ENCODE data around the gene TBATA.

Gene TBATA

DNA sequence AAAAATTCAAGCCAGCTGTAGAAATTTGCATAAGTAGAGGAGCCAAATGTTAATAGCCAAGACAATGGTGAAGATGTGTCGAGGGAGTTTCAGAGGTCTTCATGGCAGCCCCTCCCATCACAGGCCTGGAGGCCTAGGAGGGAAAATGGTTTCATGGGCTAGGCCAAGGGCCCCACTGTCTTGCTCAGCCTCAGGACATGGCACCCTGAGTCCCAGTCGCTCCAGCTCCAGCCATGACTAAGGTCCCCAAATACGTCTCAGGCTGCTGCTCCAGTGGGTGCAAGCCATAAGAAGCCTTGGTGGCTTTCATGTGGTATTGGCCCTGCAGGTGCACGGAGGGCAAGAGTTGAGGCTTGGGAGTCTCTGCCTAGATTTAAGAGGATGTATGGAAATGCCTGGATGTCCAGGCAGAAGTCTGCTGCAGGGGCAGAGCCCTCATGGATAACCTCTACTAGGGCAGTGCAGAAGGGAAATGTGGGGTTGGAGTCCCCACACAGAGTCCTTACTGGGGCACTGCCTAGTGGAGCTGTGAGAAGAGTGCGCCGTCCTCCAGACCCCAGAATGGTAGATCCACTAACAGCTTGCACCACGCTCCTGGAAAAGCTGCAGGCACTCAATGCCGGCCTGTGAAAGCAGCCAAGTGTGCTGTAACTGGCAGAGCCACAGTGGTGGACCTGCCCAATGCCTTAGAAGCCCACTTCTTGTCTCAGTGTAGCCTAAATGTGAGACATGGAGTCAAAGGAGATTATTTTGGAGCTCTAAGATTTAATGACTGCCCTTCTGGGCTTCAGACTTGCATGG is 19.2 kb downstream of the TBATA start:
- no peak overlapping the region for H3K4me3 ChIP-seq
- no peak overlapping the region for H3K27ac ChIP-seq

GRCh38 chr10:70763567-70763966 is 21.6 kb downstream of the TBATA start:
- no peak overlapping the region for H3K4me3 ChIP-seq
- no peak overlapping the region for H3K27ac ChIP-seq

DNA sequence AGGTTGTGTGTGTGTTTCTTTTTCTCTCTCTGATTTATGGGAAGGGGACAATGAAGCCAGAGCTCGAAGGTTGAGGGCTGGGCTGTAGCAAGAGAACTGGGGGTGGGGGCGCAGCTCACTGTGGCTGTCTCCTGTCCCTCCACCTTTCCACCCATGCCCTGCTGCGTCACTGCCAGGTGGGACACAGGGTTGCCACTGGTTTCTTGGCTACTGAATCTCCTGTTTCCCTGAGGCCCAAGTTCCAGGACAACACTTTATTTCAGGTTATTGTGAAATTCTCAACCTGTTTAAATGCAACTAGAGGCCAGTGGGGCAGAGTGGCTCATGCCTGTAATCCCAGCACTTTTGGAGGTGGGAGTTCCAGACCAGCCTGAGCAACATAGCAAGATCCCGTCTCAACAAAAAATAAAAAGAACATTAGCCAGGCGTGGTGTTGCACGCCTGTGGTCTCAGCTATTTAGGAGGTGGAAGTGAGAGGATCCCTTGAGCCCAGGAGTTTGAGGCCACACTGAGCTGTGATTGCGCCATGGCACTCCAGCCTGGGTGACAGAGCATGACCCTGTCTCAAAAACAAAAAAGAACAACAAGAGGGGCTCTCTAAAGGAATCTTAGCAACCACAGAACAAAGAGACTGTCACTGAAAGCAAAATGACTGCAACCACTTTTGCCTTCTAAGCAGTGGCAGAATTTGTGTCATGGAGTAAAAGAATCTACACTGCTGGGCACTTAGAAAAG is 22.6 kb downstream of the TBATA start:
- H3K27ac ChIP-seq = no peak overlapping the region
- no peak overlapping the region for H3K4me3 ChIP-seq

DNA sequence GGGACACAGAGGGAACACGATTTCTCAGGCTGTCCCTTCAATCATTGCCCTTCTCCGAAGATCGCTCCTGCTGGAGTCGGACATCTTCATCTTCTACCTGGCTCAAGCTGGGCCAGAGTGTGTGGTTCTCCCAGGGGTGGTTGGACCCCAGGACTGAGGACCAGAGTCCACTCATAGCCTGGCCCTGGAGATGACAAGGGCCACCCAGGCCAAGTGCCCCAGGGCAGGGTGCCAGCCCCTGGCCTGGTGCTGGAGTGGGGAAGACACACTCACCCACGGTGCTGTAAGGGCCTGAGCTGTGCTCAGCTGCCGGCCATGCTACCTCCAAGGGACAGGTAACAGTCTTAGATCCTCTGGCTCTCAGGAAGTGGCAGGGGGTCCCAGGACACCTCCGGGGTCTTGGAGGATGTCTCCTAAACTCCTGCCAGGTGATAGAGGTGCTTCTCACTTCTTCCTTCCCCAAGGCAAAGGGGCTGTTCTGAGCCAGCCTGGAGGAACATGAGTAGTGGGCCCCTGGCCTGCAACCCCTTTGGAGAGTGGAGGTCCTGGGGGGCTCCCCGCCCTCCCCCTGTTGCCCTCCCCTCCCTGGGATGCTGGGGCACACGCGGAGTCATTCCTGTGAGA is 23.3 kb downstream of the TBATA start:
- no peak overlapping the region for H3K27ac ChIP-seq
- H3K4me3 ChIP-seq = no peak overlapping the region

DNA sequence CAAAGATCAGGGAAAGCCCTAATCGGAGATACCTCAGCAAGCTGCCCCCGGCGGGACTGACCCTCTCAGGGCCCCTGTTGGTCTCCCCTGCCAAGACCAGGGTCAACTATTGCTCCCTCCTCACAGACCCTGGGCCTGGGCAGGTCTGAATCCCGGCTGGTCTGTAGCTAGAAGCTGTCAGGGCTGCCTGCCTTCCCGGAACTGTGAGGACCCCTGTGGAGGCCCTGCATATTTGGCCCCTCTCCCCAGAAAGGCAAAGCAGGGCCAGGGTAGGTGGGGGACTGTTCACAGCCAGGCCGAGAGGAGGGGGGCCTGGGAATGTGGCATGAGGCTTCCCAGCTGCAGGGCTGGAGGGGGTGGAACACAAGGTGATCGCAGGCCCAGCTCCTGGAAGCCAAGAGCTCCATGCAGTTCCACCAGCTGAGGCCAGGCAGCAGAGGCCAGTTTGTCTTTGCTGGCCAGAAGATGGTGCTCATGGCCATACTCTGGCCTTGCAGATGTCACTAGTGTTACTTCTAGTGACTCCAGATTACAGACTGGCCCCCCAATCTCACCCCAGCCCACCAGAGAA is 24.1 kb downstream of the TBATA start:
- Histone ChIP-seq H3K4me3 (no peak overlapping the region), H3K27ac (no peak overlapping the region)

GRCh38 chr10:70760271-70760787 is 24.8 kb downstream of the TBATA start:
- no peak overlapping the region for H3K4me3 ChIP-seq
- H3K27ac ChIP-seq = no peak overlapping the region

GRCh38 chr10:70759781-70760180 is 25.4 kb downstream of the TBATA start:
- H3K4me3 ChIP-seq = no peak overlapping the region

GRCh38 chr10:70758757-70759514 is 26.2 kb downstream of the TBATA start:
- H3K4me3 ChIP-seq = no peak overlapping the region
- no peak overlapping the region for H3K27ac ChIP-seq

More at GRCh38 chr10:70759781-70760180, 25.4 kb downstream of the TBATA start:
- no peak overlapping the region for H3K27ac ChIP-seq

- no peak overlapping the region for H3K27ac ChIP-seq
Measured at GRCh38 chr10:70757856-70758255, 27.3 kb downstream of the TBATA start.

DNA sequence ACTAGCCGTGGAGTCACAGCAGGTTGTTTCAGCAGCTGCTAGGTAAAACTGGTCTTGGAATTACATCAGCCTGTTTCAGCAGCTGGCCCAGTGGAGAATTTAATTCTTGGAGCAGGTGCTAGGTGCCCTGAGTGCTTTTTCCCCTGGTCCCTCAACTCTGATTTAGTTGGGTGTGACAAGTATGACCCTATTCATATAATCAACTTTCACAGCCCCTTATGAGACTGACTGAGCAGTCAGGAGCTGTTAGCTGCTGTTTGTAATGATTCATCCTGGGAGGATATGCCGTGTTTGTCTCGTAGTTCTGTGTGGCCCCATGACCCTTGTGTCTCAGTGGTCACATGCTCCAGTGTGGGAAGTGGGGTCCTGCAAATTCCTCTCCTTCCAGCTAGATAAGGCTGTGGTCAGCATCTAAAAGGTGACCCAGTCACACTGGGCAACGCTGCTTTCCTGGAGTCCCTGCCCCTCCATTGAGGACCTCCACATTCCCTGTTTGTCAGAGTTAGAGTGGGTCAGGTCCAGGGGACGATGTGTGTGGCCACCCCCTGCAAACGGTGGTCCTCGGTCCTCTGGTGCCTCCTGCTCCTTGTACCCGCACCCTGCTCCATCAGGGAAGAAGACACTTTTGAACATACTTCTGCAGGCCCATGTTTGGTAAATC is 28.3 kb downstream of the TBATA start:
- no peak overlapping the region for H3K4me3 ChIP-seq
- H3K27ac ChIP-seq = no peak overlapping the region

More at GRCh38 chr10:70757856-70758255, 27.3 kb downstream of the TBATA start:
- no peak overlapping the region for H3K4me3 ChIP-seq

- H3K4me3 ChIP-seq = no peak overlapping the region
- H3K27ac ChIP-seq = no peak overlapping the region
Measured at GRCh38 chr10:70753841-70754621, 31.1 kb downstream of the TBATA start.

DNA sequence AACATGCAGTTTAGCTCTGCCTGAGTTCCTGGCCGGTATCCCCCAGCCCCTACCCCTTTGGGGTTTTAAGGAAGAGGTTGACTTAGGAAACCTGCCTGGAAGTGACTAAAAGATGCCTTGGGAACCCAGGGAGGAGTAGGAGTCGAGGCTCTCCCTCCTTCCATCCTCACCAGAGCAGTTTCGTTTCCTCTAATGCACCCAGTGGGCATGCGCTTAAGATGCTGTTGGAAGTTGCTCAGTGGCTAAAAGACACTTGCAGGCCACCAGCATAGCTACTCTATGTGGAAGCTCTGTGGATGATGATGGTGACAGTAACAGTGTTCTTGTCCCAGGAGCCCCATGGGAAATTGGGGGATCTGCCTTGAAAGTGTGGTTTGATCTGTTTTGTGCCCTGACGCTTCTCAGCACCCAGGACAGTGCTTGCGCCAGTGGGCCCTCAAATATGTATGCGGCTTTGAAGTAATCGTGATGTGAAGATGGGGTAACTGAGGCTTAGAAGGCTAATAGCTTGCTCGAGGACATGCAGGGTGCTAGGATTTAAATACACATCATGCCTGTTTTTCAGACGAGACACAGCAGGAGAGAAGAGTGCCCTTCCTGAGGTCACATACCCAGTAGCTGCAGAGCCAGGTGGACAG is 32.0 kb downstream of the TBATA start:
- H3K4me3 ChIP-seq = no peak overlapping the region
- H3K27ac ChIP-seq = no peak overlapping the region

DNA sequence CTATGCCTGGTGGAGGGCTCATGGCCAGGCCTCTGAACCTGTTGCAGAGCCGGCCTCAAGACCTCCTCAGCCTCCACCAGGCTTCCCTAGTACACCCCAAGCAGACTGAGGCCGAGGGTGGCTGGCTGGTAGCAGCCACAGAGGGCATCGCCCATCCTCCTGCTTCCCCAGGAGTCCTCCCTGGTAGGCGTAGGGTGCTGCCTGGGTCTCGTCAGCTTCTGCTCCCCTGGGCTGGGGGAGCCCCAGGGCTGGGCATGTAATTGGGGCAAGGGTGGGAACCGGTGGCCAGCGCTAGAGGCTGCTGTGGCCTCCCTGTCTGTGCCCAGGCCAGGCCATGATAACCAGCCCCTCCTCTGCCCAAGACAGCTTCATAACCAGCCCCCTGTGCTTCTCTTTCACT is 32.6 kb downstream of the TBATA start:
- Histone ChIP-seq H3K27ac (no peak overlapping the region), H3K4me3 (no peak overlapping the region)

DNA sequence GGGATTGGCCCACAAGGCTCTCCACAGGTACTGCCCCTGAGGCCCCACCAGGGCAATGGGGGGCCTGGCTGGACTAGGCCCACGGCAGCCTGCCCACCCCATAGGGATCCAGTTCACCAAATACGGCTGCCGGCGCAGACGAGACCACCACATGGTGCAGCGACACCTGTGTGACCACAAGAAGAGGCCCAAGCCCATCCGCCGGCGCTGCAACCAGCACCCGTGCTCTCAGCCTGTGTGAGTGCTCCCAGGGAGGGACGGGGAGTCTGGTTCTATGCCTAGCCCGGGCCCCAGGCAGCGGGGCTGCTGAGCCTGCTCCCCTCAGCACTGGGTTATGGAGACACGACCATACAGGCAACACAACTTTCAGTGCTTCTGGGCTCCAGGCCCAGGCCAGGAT is 33.2 kb downstream of the TBATA start:
- no peak overlapping the region for H3K27ac ChIP-seq
- H3K4me3 ChIP-seq = no peak overlapping the region

- H3K4me3 ChIP-seq = no peak overlapping the region
- no peak overlapping the region for H3K27ac ChIP-seq
Measured at GRCh38 chr10:70751356-70751755, 33.8 kb downstream of the TBATA start.

DNA sequence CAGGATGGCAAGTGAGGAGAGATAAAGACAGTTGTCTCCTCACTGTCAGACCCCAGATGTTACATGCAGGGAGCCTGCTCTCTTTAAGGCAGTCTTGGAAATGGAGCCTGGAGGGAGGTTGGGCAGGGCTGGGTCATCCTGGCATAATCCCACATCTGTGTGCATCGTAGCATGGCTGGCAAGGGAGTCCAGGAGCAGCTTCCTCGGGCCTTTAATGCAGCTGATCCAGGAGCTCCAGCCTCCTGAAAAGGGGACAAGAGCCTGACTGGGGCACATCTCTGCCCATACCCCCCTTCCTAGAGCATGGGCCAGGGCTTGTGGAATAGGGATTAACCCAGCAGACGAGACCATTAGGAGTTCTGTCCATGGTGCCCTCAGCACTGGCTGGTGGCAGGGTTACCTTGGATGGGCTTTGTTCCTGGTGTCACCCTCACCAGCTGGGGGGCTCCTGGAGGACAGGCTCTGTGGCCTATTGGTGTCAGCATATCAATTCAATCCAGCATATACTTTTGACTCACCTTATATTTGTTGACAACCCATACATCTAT is 34.9 kb downstream of the TBATA start:
- no peak overlapping the region for H3K27ac ChIP-seq
- H3K4me3 ChIP-seq = no peak overlapping the region

GRCh38 chr10:70749756-70750155 is 35.4 kb downstream of the TBATA start:
- H3K4me3 ChIP-seq = no peak overlapping the region
- H3K27ac ChIP-seq = no peak overlapping the region

Measured in skin epidermis (tissue), 12 donors.